Fibroblast of pulmonary artery (primary cell): ENCODE results near the gene ACSF3.

Source experiments
- DNase-seq: peaks from one replicate; pipeline ENCODE4 v3.0.0-alpha.2; 2010; ENCODE audit warnings: low read depth
- H3K4me3 ChIP-seq: replicated peaks from 2 replicates; pipeline ENCODE4 v1.5.1; 2011; ENCODE audit warnings: low read depth, mild to moderate bottlenecking, control low read depth, low read length, moderate library complexity
- TF ChIP-seq, protein P1 (sequence below): IDR thresholded peaks from 2 replicates; pipeline ENCODE4 v1.5.1; 2011; ENCODE audit warnings: mild to moderate bottlenecking, control low read depth, low read length, inconsistent platforms; ENCODE audit errors: missing control alignments

The ACSF3 gene

DNA sequence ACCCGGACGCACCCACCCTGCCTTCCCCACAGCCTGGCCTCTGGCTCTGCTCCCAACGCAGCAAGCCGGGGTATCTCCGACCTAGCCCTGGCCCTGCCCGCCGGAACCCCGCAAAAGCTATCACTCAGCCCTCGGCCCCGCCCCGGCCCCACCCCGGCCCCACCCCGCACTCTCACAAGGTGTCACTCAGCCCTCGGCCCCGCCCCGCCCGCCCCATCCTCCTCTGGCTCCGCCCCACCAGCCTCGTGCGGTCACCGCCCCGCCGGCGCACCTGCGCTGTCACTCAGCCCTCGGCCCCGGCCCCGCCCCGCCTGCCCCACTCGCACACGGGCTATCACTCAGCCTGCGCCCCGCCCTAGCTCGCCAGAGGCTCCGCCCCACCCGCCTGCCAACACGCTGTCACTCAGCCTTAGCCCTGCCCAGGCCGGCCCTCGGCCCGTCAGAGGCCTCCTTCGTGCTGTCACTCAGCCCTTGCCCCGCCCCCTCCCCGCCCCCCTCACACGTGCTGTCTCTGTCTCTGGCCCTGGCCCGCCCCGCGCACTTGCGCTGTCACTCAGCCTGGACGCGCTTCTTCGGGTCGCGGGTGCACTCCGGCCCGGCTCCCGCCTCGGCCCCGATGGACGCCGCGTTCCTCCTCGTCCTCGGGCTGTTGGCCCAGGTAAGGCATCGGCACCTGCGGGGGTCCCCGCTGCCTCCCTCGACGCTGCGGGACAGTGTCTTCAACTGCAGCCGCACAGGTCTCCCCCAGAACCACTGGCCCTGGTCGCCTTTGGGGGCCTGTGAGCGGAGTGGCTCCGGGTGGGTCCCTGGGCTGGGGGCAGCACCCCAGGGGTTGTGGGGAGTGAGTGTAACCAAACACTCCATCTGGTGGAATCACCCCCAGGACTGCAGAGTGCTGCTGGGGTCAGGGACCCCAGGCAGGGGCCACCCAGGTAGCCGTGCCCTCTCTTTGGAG is 77.8 kb downstream of the ACSF3 start, which contains the start of gene CDH15:
TSS of gene CDH15 (plus strand) at position 533 of the 955 bp plus-strand sequence. CDS start at position 617, 84 bp downstream.
- TF ChIP-seq, protein P1, sequence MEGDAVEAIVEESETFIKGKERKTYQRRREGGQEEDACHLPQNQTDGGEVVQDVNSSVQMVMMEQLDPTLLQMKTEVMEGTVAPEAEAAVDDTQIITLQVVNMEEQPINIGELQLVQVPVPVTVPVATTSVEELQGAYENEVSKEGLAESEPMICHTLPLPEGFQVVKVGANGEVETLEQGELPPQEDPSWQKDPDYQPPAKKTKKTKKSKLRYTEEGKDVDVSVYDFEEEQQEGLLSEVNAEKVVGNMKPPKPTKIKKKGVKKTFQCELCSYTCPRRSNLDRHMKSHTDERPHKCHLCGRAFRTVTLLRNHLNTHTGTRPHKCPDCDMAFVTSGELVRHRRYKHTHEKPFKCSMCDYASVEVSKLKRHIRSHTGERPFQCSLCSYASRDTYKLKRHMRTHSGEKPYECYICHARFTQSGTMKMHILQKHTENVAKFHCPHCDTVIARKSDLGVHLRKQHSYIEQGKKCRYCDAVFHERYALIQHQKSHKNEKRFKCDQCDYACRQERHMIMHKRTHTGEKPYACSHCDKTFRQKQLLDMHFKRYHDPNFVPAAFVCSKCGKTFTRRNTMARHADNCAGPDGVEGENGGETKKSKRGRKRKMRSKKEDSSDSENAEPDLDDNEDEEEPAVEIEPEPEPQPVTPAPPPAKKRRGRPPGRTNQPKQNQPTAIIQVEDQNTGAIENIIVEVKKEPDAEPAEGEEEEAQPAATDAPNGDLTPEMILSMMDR: no peak
- H3K4me3 ChIP-seq: no peak within 1 kb of the TSS
- DNase-seq: peak; percentile 75

DNA sequence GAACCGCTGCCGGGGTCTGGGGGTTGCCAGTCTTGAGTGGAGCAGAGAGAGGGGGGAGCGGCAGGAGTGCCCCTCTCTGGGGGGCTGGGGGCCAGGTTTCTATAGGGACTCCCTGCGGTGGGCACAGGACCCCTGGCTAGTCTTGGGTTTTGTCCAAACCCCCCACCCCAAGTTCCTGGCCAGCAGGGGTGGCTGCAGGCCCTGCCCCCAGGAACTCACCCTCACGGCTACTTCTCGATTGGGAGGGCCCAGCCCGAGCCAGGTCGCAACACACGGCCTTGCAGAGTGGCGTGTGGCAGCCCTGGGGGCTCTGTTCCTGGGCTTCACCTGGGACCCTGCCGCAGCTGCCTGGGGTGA is 78.5 kb downstream of the ACSF3 start:
- TF ChIP-seq, protein P1: no peak
- H3K4me3 ChIP-seq: no peak overlapping the region
- DNase-seq: no peak

DNA sequence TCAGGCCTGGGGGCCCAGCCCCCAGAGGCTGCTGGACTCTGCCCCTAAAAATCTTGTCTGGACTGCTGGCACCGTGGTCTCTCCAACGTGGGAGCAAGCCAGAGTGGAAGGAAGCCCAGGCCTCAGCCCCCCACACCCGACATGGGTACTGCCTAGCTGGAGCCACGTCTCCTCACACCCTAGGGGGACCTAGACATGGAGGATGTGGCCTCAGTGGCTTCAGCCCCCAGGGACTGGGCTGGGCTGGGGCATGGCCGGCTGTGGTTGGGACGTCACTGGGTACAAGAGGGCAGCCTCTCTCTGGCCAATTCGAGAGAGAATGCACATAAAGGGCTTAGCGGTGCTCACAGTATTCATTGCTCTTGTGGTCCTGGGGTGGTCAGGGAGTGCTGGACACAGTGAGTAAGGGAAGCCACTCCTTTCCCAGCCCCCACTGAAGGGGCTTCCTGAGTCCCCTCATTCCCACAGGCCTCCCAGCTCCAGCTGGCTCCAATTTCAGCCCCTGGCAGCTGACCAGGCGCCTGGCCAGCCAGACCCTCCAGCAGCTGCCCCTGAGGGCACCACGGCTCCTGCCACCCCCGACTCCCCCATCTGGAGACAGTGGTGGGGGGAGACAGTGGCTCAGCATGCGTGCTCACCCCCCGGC is 79.0 kb downstream of the ACSF3 start:
- no peak overlapping the region for H3K4me3 ChIP-seq
- TF ChIP-seq, protein P1: no peak
- DNase-seq: no peak

DNA sequence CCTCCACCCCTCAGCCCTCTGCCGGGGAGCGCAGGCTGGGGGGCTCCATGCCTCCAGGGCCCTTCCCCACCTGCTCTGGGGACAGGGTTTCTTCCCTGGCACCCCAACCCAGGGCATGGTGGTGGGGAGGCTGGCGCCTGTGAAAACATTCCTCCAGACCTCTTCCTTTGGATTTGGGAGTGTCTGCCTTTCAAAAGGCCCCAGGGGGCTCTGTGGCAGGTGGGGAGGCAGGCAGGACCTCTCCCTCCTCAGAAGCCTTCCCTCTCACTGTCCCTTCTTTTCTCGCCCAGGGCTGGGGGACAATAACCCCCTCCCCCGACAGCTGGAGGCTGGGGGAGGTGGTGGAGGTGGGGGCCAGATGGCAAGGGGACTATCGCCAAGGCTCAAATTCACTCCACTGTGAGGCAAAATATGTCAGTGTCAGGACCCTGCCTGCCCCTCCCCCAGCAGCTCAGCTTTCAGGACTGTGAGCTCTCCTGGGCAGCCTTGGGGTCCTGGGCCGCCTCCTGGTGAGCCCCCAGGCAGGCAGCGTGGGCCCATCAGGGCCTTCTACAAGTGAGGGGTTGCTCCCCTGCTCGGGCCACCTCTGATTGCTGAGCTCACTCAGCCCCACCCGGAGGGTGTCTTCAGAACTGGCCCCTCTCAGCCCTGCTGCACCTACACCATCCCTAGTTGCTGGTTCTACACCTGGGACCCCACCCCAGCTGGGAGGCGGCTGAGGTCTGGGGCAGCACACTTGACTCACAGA is 79.7 kb downstream of the ACSF3 start:
- TF ChIP-seq, protein P1: no peak
- no peak overlapping the region for H3K4me3 ChIP-seq
- DNase-seq: no peak

DNA sequence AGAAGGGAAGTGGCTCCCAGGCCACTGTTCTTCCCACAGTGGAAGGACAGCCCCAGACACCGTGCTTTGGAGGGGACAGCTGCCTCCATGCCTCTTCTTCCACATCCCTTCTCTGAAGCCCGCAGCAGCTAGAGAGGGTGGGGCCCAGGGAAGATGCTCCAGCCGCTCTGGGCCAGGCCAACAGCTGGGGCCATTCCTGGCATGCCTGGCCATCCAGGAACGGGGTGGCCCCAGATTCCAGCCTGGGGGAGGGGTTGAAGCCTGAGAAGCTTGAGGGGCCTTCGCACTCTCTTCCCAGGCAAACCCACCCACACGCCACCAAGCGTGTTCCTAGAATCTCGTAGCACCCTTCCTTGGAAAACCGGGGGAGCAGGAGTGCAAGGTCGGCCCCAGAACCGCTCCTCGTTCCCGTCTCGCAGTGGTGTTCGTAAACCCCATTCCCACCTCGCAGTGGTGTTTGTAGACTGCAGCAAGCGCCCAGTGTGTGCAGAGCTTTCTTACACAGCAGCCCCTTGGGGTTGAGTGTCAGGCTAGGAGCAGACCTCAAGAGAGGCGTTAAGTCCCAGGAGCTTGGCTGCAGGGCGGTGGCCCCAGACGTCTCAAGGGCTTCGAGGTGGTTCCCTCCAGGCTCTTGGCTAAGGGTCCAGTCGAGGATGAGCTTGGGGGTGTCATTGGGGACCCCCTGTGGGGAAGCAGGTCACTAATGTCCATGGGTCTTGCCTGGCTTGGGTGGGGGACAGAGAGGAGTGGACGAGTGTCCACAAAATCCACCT is 80.6 kb downstream of the ACSF3 start:
- no peak for DNase-seq
- TF ChIP-seq, protein P1: no peak

DNA sequence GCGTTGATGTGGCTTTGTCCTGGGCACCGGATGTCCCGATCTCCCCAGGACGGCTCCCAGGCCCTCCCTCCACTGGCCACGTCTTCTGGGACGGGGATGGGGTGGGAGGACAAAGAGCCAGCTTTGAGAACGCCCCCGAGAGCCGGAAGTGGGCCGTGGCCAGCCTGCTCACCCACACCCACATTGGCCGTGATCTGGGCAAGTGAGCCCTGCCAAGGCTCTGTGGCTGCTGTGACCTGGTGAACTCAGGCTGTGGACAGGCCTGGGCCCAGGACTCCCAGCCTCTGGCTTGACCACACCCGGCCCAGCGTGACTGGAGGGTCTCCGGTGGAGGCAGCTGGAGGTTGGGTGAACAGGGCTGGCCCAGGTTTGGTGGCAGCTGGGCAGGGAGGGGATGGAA is 81.2 kb downstream of the ACSF3 start:
- no peak overlapping the region for H3K4me3 ChIP-seq
- TF ChIP-seq, protein P1: no peak
- no peak for DNase-seq

More for the DNA sequence above, 80.6 kb downstream of the ACSF3 start:
- H3K4me3 ChIP-seq: no peak overlapping the region
